NCI-H524 treated with DMSO at 0.1 percent for 48 hours (cell line): ENCODE measurements around the gene FAM118A.
A peak's percentile ranks its signal among the peaks of the same experiment; 100 is the strongest.
"Not testable (repeated sequence)": the region's sequence is repeated elsewhere in the genome, so short reads cannot be mapped to it uniquely, and the experiment has no call there.

Experiments
- DNase-seq: peaks from one replicate; lab custom pipeline; 2025; lab: John Stamatoyannopoulos, UW

The FAM118A gene

GRCh38 chr22:45309422-45310227 lies at the start of gene FAM118A:
Gene FAM118A (plus strand): TSS chr22:45309934. CDS start chr22:45322380, 12,446 bp downstream.
- DNase-seq, result peak; percentile 66

- DNase-seq, result not testable (repeated sequence)
These were observed 49.4 kb upstream of the FAM118A start for GRCh38 chr22:45260395-45260759.

- no peak for DNase-seq
These were observed 48.2 kb upstream of the FAM118A start for GRCh38 chr22:45261407-45262088.

- no peak for DNase-seq
These were observed 47.4 kb upstream of the FAM118A start for GRCh38 chr22:45262195-45262930.

- peak; percentile 51 for DNase-seq
These were observed 46.7 kb upstream of the FAM118A start for GRCh38 chr22:45262931-45263462.

GRCh38 chr22:45263463-45264269 lies 46.1 kb upstream of the FAM118A start:
- no peak for DNase-seq

- no peak for DNase-seq
These were observed 44.2 kb upstream of the FAM118A start for GRCh38 chr22:45265535-45265934.

- DNase-seq, result no peak
These were observed 41.4 kb upstream of the FAM118A start for GRCh38 chr22:45268167-45268957.

- DNase-seq, result no peak
These were observed 40.5 kb upstream of the FAM118A start for GRCh38 chr22:45268958-45269844.

GRCh38 chr22:45270095-45271020 lies 39.4 kb upstream of the FAM118A start:
- no peak for DNase-seq

- DNase-seq, result no peak
These were observed 38.0 kb upstream of the FAM118A start for GRCh38 chr22:45271667-45272201.

- DNase-seq, result no peak
These were observed 37.2 kb upstream of the FAM118A start for GRCh38 chr22:45272498-45272897.

GRCh38 chr22:45273452-45274075 lies 36.2 kb upstream of the FAM118A start:
- DNase-seq, result no peak

- DNase-seq, result no peak
These were observed 33.1 kb upstream of the FAM118A start for GRCh38 chr22:45276507-45277105.

- not testable (repeated sequence) for DNase-seq
These were observed 32.0 kb upstream of the FAM118A start for GRCh38 chr22:45277720-45278119.

GRCh38 chr22:45278125-45278524 lies 31.6 kb upstream of the FAM118A start:
- DNase-seq, result no peak

GRCh38 chr22:45280587-45280980 lies 29.1 kb upstream of the FAM118A start:
- DNase-seq, result no peak
